Measurements from ENCODE around the gene ATOSA. TPM values are rescaled to one million over a fixed set of nuclear protein-coding genes. Genes with fewer than 3 reads are reported as not detected.

Gene ATOSA
- total and polyA plus RNA-seq, 8 donors: 34.5 to 79.0 (median 59.6) TPM

GRCh38 chr15:52714968-52715367 lies 35.8 kb upstream of the ATOSA start:
- no peak overlapping the region for H3K27ac ChIP-seq
- no peak for TF ChIP-seq CTCF (IDR thresholded peaks at IDR 0.05)
- intact Hi-C loops (cut with DNase I): no loop called here
- H3K27me3 ChIP-seq: no peaks in the 10 kb centered on the region
- ATAC-seq (no peak), DNase-seq (no peak)
- no peak overlapping the region for H3K4me3 ChIP-seq
- no peaks in the 10 kb centered on the region for H3K9me3 ChIP-seq
- no peaks in the 10 kb centered on the region for H3K36me3 ChIP-seq
- no peaks in the 10 kb centered on the region for H3K4me1 ChIP-seq

DNA sequence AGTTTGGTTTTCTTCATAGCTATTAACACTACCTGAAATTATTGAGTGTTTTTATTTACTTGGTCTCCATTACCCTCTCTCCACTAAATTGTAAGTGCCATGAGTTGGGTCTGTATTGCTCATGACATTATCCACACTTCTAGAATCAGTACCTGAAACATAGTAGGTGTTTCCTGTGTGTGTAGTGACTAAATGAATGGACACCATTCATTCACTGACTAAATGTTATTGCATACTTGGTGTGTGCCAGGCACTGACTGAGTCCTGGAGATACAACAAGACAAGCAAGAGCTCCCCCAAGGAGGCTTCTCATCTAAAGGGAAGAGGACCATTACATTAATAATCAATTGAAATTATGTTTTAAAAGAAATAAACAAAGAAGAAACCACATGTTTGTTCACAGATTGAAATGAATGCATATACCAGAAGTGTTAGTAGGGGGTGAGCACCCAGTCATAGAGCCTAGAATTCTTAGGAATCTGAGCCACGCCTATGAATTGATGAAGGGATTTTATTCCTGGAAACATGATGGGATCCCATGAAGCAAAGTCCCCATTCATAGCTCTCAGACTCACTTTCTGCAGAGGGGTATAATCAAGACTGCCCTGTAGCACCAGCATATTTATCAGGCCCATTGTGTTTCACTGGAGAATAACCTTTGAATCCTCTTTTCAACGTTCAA lies 31.7 kb upstream of the ATOSA start:
- Histone ChIP-seq H3K27me3 (no peaks in the 10 kb centered on the region), H3K9me3 (no peaks in the 10 kb centered on the region), H3K4me3 (no peak overlapping the region), H3K36me3 (no peaks in the 10 kb centered on the region), H3K4me1 (no peaks in the 10 kb centered on the region), H3K27ac (no peak overlapping the region)
- no peak for TF ChIP-seq CTCF (IDR thresholded peaks at IDR 0.05)
- DNase-seq (no peak), ATAC-seq (no peak)
- intact Hi-C loops (cut with DNase I): no loop called here

DNA sequence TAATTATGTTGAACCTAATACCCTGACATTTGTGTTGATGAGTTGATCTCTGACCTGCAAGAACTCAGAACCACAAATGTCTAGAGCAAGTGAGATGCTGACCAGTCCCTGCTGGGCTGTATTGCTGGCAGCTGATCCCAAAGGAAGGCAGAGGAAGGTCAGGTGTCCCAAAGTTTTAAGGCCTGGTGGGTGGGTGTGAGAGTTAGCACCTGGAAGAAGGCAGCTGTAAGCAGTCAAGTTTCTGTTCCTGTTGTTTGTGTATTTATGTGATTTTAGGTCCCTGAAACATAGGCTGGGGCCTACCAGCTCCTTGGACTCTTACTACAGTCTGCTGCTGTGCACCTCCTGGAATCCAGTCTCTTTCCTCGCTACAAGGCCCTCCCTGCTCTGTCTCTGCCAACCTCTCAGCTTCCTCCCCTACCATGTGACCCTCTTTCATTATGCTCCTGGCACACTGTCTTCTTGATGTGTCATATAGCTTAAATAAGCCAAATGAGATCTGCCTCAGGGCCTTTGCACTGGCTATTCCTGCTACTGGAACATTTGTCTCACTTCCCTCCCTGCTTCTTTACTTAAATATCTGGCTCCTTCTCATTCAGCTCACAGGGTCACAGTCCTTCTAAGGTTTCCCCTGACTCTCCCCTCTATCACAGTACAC lies 31.0 kb upstream of the ATOSA start:
- no peaks in the 10 kb centered on the region for H3K4me1 ChIP-seq
- ATAC-seq: no peak

GRCh38 chr15:52709187-52709981 lies 30.2 kb upstream of the ATOSA start:
- H3K4me3 ChIP-seq: no peak overlapping the region
- no peak for TF ChIP-seq CTCF (IDR thresholded peaks at IDR 0.05)
- H3K27ac ChIP-seq: no peak overlapping the region
- no peak for DNase-seq
- peak; percentile 84 for ATAC-seq
- no peaks in the 10 kb centered on the region for H3K9me3 ChIP-seq
- intact Hi-C loops (cut with DNase I): no loop called here
- H3K4me1 ChIP-seq: no peaks in the 10 kb centered on the region
- no peaks in the 10 kb centered on the region for H3K36me3 ChIP-seq
- H3K27me3 ChIP-seq: no peaks in the 10 kb centered on the region

More for the DNA sequence above, 31.0 kb upstream of the ATOSA start:
- H3K4me3 ChIP-seq: no peak overlapping the region
- no peak for TF ChIP-seq CTCF (IDR thresholded peaks at IDR 0.05)
- H3K27ac ChIP-seq: no peak overlapping the region
- no peak for DNase-seq
- no peaks in the 10 kb centered on the region for H3K27me3 ChIP-seq
- intact Hi-C loops (cut with DNase I): no loop called here
- no peaks in the 10 kb centered on the region for H3K9me3 ChIP-seq
- no peaks in the 10 kb centered on the region for H3K36me3 ChIP-seq

DNA sequence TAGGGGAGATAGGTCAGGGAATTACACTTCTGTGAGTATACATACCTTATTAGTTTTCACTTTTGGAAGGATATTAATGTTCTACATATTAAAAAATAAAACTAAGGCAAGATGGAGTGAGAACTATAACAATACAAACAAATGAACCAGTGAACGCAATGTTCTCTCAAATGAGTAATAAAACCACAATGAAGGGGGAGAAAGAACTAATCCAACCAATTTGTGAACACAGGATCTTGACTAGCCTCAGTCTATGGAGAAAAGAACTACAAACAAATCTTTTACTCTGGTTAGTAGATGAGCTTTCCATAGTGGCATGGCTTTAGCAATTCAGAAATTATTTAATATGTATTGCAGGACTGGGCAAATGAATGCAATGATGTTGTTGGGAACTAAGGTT lies 26.9 kb upstream of the ATOSA start:
- Histone ChIP-seq H3K4me1 (no peaks in the 10 kb centered on the region), H3K27me3 (no peaks in the 10 kb centered on the region), H3K4me3 (no peak overlapping the region), H3K36me3 (no peaks in the 10 kb centered on the region), H3K9me3 (no peaks in the 10 kb centered on the region), H3K27ac (no peak overlapping the region)
- DNase-seq (no peak), ATAC-seq (no peak)
- intact Hi-C loops (cut with DNase I): no loop called here
- no peak for TF ChIP-seq CTCF (IDR thresholded peaks at IDR 0.05)
